H1 (cell line): ENCODE results near the gene ZAR1. TPM values are rescaled to one million over a fixed set of nuclear protein-coding genes. Genes with fewer than 3 reads are reported as not detected.

Experiments used
- CTCF ChIA-PET: fragments of 300-600 bp; sonication (Branson Sonifier 250); formaldehyde crosslinking; loops from one replicate; lab custom pipeline; 2021; ENCODE audit not compliant: partially characterized antibody; lab: Charles Lee
- POLR2A ChIA-PET: fragments of 300-600 bp; sonication (Branson Sonifier 250); formaldehyde crosslinking; loops from one replicate; lab custom pipeline; 2021; ENCODE audit warnings: inconsistent platforms; ENCODE audit not compliant: partially characterized antibody; lab: Charles Lee
- DNase-seq, 2 experiments: peaks; one replicate each; pipeline versions ENCODE4 v3.0.0 to v3.0.0-alpha.2; 2010 to 2022; ENCODE audit warnings: low spot score in 2 of 2, low read depth in 1 of 2, mixed read lengths in 1 of 2
- FAIRE-seq: peaks from 2 replicates; lab custom pipeline; 2011; peaks lifted over from hg19 to GRCh38; lab: Jason Lieb, UNC
- H2AFZ ChIP-seq: 2 replicates; pipeline ENCODE4 v1.8.1; 2012; ENCODE audit warnings: low read length, inconsistent platforms
- H2AK5ac ChIP-seq: 2 replicates; pipeline ENCODE4 v1.6.1; 2013; ENCODE audit warnings: low read depth, low read length
- H2BK120ac ChIP-seq: replicated peaks from 2 replicates; pipeline ENCODE3; 2013; ENCODE audit warnings: low read depth, low read length, inconsistent platforms
- H2BK12ac ChIP-seq: 2 replicates; pipeline ENCODE4 v1.6.1; 2013; ENCODE audit warnings: low read depth, low read length
- H2BK15ac ChIP-seq: 2 replicates; pipeline ENCODE4 v1.6.1; 2013; ENCODE audit warnings: low read length
- H2BK20ac ChIP-seq: 2 replicates; pipeline ENCODE4 v1.6.1; 2013; ENCODE audit warnings: low read length
- H2BK5ac ChIP-seq: 2 replicates; pipeline ENCODE4 v1.6.1; 2013; ENCODE audit warnings: low read depth, low read length
- H3K14ac ChIP-seq: 2 replicates; pipeline ENCODE4 v1.6.1; 2013; ENCODE audit warnings: inconsistent platforms; ENCODE audit not compliant: insufficient read length
- H3K18ac ChIP-seq: 2 replicates; pipeline ENCODE4 v1.6.1; 2013; ENCODE audit warnings: low read length; ENCODE audit errors: extremely low read depth
- H3K23ac ChIP-seq: 2 replicates; pipeline ENCODE4 v1.6.1; 2013; ENCODE audit warnings: inconsistent platforms; ENCODE audit not compliant: insufficient read length
- H3K23me2 ChIP-seq: 2 replicates; pipeline ENCODE4 v1.6.1; 2013; ENCODE audit warnings: low read depth, low read length
- H3K27ac ChIP-seq: 2 replicates; pipeline ENCODE4 v1.6.1; 2011; ENCODE audit warnings: low read depth, low read length, inconsistent platforms
- H3K27me3 ChIP-seq, 4 experiments: replicated peaks in 1 of 4; 1 replicate in 1 of 4; 2 replicates in 3 of 4; pipeline versions ENCODE4 v1.6.1 to v1.8.1; 2011 to 2013; ENCODE audit warnings: low read length in 3 of 4, mild to moderate bottlenecking in 3 of 4, inconsistent platforms in 2 of 4, mixed read lengths in 2 of 4, moderate library complexity in 1 of 4; ENCODE audit not compliant: control insufficient read depth in 3 of 4, insufficient read depth in 3 of 4; ENCODE audit errors: extremely low read depth in 1 of 4
- H3K36me3 ChIP-seq, 4 experiments: 2 replicates each; pipeline versions ENCODE4 v1.6.1 to v1.8.1; 2011 to 2013; ENCODE audit warnings: mild to moderate bottlenecking in 4 of 4, low read length in 3 of 4, moderate library complexity in 2 of 4, control low read depth in 1 of 4, inconsistent platforms in 1 of 4; ENCODE audit not compliant: insufficient read depth in 4 of 4, control insufficient read depth in 2 of 4
- H3K4ac ChIP-seq: replicated peaks from 2 replicates; pipeline ENCODE3; 2013; ENCODE audit warnings: low read length, low read depth, mixed read lengths, inconsistent platforms; ENCODE audit not compliant: insufficient read length
- H3K4me1 ChIP-seq, 4 experiments: replicated peaks in 1 of 4; 1 replicate in 1 of 4; 2 replicates in 3 of 4; pipeline versions ENCODE4 v1.6.1 to v1.8.1; 2011 to 2013; ENCODE audit warnings: low read length in 3 of 4, inconsistent platforms in 2 of 4, mixed read lengths in 1 of 4; ENCODE audit not compliant: insufficient read depth in 4 of 4, control insufficient read depth in 3 of 4
- H3K4me2 ChIP-seq, 2 experiments: 2 replicates each; pipeline versions ENCODE4 v1.6.1 to v1.8.1; 2011 to 2013; ENCODE audit warnings: low read depth in 2 of 2, low read length in 2 of 2, control low read depth in 1 of 2, inconsistent platforms in 1 of 2, mild to moderate bottlenecking in 1 of 2; ENCODE audit not compliant: insufficient read depth in 1 of 2
- H3K4me3 ChIP-seq, 4 experiments: fragments of 200-600, 300-600 bp in 1 of 4; sonication (generic), shearing (Covaris generic), sonication (Bioruptor Twin) in 1 of 4; 2 replicates each; pipeline versions ENCODE4 v1.5.1 to v1.8.1; 2011 to 2016; ENCODE audit warnings: low read length in 4 of 4, low read depth in 3 of 4, control low read depth in 2 of 4, inconsistent platforms in 2 of 4, mild to moderate bottlenecking in 2 of 4, mixed read lengths in 1 of 4, moderate library complexity in 1 of 4; ENCODE audit not compliant: insufficient read depth in 2 of 4; ENCODE audit errors: extremely low read depth in 1 of 4
- H3K56ac ChIP-seq: replicated peaks from 2 replicates; pipeline ENCODE3; 2013; ENCODE audit warnings: low read depth, mild to moderate bottlenecking, mixed read lengths, low read length, inconsistent platforms; ENCODE audit not compliant: insufficient read length
- H3K79me1 ChIP-seq: 2 replicates; pipeline ENCODE4 v1.6.1; 2013; ENCODE audit warnings: low read depth, low read length, control low read depth
- H3K79me2 ChIP-seq, 2 experiments: 2 replicates each; pipeline versions ENCODE4 v1.6.1 to v1.8.1; 2012 to 2013; ENCODE audit warnings: low read length in 2 of 2, mild to moderate bottlenecking in 2 of 2, inconsistent platforms in 1 of 2; ENCODE audit not compliant: insufficient read depth in 2 of 2, control insufficient read depth in 1 of 2
- H3K9ac ChIP-seq, 4 experiments: replicated peaks in 1 of 4; 1 replicate in 1 of 4; 2 replicates in 3 of 4; pipeline versions ENCODE4 v1.6.1 to v1.8.1; 2011 to 2013; ENCODE audit warnings: low read depth in 3 of 4, low read length in 3 of 4, control low read depth in 2 of 4, mild to moderate bottlenecking in 2 of 4, moderate library complexity in 2 of 4, inconsistent platforms in 1 of 4; ENCODE audit errors: extremely low read depth in 1 of 4
- H3K9me3 ChIP-seq, 2 experiments: 2 replicates each; pipeline versions ENCODE4 v1.6.1 to v1.8.1; 2012 to 2013; ENCODE audit warnings: mild to moderate bottlenecking in 2 of 2, moderate library complexity in 2 of 2, control low read depth in 1 of 2, inconsistent platforms in 1 of 2, low read depth in 1 of 2, low read length in 1 of 2, mixed read lengths in 1 of 2; ENCODE audit not compliant: insufficient read depth in 2 of 2
- H4K20me1 ChIP-seq, 2 experiments: replicated peaks in 1 of 2; 2 replicates each; pipeline versions ENCODE3 to v1.8.1; 2011 to 2013; ENCODE audit warnings: inconsistent platforms in 2 of 2, low read length in 2 of 2, mild to moderate bottlenecking in 1 of 2; ENCODE audit not compliant: insufficient read depth in 2 of 2, control insufficient read depth in 1 of 2
- H4K5ac ChIP-seq: 2 replicates; pipeline ENCODE4 v1.6.1; 2013; ENCODE audit warnings: low read length, low read depth, mixed read lengths, inconsistent platforms; ENCODE audit not compliant: insufficient read length
- H4K8ac ChIP-seq: 2 replicates; pipeline ENCODE4 v1.8.0; 2013; ENCODE audit warnings: mild to moderate bottlenecking, moderate library complexity, low read length, inconsistent platforms; ENCODE audit not compliant: insufficient read depth; ENCODE audit errors: extremely low read depth
- H4K91ac ChIP-seq: replicated peaks from 2 replicates; pipeline ENCODE3; 2013; ENCODE audit warnings: low read length, mixed read lengths, inconsistent platforms; ENCODE audit not compliant: insufficient read length
- SUZ12 ChIP-seq: fragments of 200-600 bp; sonication (generic); IDR thresholded peaks from 2 replicates; pipeline ENCODE4 v1.6.1; 2012; ENCODE audit warnings: mild to moderate bottlenecking, inconsistent platforms, low read length, moderate library complexity, mixed read lengths
- WGBS, 2 experiments: shearing (Covaris generic) in 1 of 2; methylation state at CpG; one replicate each; pipeline versions ENCODE4 v1.1.6 to v1.1.7; 2013 to 2015; ENCODE audit warnings: low lambda C conversion rate in 2 of 2, mixed read lengths in 2 of 2, inconsistent platforms in 1 of 2, low coverage in 1 of 2, missing lambda C conversion rate in 1 of 2; ENCODE audit not compliant: insufficient replicate concordance in 2 of 2, insufficient coverage in 1 of 2, insufficient read length in 1 of 2; ENCODE audit errors: extremely low coverage in 1 of 2, missing lambda C conversion rate in 1 of 2; 5-methylcytosine and 5-hydroxymethylcytosine counted together
- polyA plus RNA-seq, 7 experiments: library from polyadenylated mRNA; depleted of rRNA in 3 of 7; stranded (reverse) in 5 of 7; unstranded in 2 of 7; fragments of >200 nt in 5 of 7; fragments of 200-250 nt in 2 of 7; gene quantifications; 1 replicate in 5 of 7; 2 replicates in 1 of 7; 4 replicates in 1 of 7; pipeline versions ENCODE4 v1.2.1 to v1.2.3, GENCODE V29; 2011 to 2013; ENCODE audit warnings: missing spikeins in 2 of 7, mixed read lengths in 2 of 7
- total RNA-seq: library from RNA; stranded (reverse); fragmentation: NEBNext Ultra II Directional; extraction: Animal tissue kit (Norgen Biotek cat#: 25700); gene quantifications from 2 replicates; pipeline ENCODE4 v1.2.1, GENCODE V29; 2021

Gene ZAR1
- total and polyA plus RNA-seq, 2 of the 8 experiments (the other 6 are each of a cell fraction or from before 2014, with no cell fraction given) = 0.33 to 0.78 TPM

- no peak overlapping the region for H3K56ac ChIP-seq
- WGBS, 2 experiments = 75% methylated on average over 3 of the region's 5 CpGs; no CpG with 5 or more reads in 1 of the 2 experiments
- TF ChIP-seq SUZ12 = no peak
Observed at GRCh38 chr4:48467891-48468290, 22.2 kb upstream of the ZAR1 start.

More at GRCh38 chr4:48467891-48468290, 22.2 kb upstream of the ZAR1 start:
- Histone ChIP-seq H3K23ac (no peak overlapping the region), H3K79me2 (no peaks in the 10 kb centered on the region), H4K20me1 (no peaks in the 10 kb centered on the region), H3K36me3 (no peaks in the 10 kb centered on the region), H2AFZ (no peak overlapping the region), H2BK15ac (no peak overlapping the region), H4K5ac (no peak overlapping the region), H3K27ac (no peak overlapping the region), H3K4me1 (peaks cover 0 to 2% (median 0%) of the 10 kb centered on the region in 4 experiments; a peak in 1 of 7 replicates), H2BK20ac (no peak overlapping the region), H3K23me2 (no peaks in the 10 kb centered on the region), H2BK5ac (no peak overlapping the region), H3K4me3 (no peak overlapping the region), H3K4ac (no peak overlapping the region), H3K9me3 (no peaks in the 10 kb centered on the region), H3K4me2 (no peak overlapping the region), H2BK120ac (no peak overlapping the region), H2BK12ac (no peak overlapping the region), H4K8ac (no peak overlapping the region), H3K27me3 (no peaks in the 10 kb centered on the region), H3K14ac (no peak overlapping the region), H3K79me1 (no peaks in the 10 kb centered on the region), H3K9ac (no peak overlapping the region), H3K18ac (no peak overlapping the region), H2AK5ac (no peak overlapping the region), H4K91ac (no peak overlapping the region)
- CTCF ChIA-PET = interaction anchor here (3.1 kb wide), 1 partner anchor 22 kb away, joined by 9 read pairs; no protein-coding TSS in a partner anchor
- DNase-seq = no peak
- no peak for FAIRE-seq
- POLR2A ChIA-PET = interaction anchor here (0.6 to 0.7 kb wide), 2 partner anchors 17 to 60 kb away, joined by 3 to 4 read pairs; no protein-coding TSS in a partner anchor
